GM19452 (cell line): ENCODE results near the gene RPGRIP1.
"Not testable (repeated sequence)": the region's sequence is repeated elsewhere in the genome, so short reads cannot be mapped to it uniquely, and the experiment has no call there.

ENCODE experiments used
- ATAC-seq: cut with Tn5 transposase; IDR thresholded peaks from one replicate; pipeline ENCODE4 v1.9.1; 2021; ENCODE audit not compliant: unreplicated experiment

Gene RPGRIP1

DNA sequence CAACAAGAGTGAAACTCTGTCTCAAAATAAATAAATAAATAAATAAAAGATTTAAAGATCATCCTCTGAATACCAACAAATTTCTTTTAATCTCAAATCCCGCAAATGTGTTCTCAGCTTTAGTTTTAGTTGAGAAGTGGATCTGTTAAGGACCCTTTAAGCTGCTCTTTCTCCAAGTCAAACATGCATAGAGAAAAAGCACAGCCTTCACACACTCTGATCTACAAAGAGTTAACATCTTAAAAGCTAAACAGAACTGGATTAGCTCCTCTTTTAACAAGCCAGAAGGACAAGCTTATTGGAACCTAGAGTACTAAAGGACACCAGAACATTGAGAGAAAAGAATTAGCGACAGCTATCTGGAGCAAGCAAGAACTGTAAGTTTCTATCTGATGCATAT is at the start of gene RPGRIP1:
RPGRIP1 (plus strand) TSS at position 301 of the 400 bp plus-strand sequence. CDS start 7,894 bp downstream, outside the sequence.
- ATAC-seq = no peak

DNA sequence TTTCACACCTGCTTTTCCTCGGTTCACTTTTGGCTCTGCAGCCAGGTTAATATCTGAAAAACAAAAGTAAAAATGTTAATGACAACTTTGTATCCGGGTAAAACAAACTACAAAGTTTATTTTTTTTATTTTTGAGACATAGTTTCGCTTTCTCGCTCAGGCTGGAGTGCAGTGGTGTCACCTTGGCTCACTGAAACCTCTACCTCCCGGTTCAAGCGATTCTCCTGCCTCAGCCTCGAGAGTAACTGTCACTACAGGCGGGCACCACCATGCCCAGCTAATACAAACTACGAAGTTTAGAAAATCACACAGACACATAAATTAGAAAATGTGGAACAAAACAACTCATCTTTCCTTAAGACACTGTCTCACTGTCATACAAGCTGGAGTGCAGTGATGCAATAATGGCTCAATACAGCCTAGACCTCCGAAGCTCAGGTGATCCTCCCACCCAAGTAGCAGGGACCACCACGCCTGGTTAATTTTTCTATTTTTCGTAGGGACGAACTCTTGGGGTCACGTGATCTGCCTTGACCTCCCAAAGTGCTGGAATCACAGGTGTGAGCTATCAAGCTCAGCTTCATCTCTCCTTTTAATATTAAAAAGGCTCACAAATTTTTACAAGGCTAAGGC is 48.7 kb upstream of the RPGRIP1 start:
- ATAC-seq = no peak

DNA sequence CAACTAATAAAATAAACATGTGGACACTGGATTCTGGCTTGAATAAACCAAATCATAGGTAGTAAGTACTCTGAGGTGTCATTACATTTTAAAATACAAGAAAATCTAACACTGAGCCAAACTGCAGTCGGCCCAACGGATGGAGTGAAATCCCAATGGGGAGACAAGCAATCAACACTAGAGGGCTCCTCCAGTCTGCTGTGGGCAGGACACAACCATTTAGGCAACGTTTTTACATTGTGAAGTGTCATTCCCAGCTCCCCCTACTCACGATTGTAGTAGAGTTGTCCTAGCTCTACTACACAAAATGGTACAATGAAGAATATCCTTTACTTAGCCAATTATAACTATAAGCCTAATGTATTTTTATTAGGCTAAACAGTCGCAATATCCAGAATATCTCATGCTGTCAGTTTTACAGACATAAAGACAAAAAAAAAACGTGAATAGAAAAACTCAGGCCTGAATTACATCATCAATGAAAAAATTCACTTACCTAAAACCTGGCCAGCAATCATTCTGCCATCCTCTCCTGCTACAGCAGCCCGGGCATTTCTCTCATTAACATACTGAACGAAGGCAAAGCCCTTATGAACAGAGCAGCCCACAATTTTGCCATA is 46.3 kb upstream of the RPGRIP1 start:
- no peak for ATAC-seq

DNA sequence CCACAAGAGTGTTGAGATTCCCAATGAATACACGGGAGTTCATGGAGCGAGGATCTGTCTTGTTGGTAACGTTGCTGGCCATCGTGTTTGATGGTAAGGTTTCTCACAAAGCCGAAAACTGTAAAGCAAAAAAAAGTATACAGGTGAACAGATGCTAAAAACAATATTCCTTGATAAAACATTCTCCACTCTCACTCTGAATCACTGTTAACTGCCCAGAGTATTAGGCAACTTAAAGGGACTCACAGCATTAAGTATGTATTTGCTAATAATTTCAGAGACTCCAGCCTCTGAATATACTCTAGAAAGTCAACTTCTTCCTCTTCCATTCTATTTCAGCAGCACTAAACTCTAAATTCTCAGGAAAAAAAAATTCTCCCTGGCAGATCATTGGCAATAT is 45.8 kb upstream of the RPGRIP1 start:
- no peak for ATAC-seq

DNA sequence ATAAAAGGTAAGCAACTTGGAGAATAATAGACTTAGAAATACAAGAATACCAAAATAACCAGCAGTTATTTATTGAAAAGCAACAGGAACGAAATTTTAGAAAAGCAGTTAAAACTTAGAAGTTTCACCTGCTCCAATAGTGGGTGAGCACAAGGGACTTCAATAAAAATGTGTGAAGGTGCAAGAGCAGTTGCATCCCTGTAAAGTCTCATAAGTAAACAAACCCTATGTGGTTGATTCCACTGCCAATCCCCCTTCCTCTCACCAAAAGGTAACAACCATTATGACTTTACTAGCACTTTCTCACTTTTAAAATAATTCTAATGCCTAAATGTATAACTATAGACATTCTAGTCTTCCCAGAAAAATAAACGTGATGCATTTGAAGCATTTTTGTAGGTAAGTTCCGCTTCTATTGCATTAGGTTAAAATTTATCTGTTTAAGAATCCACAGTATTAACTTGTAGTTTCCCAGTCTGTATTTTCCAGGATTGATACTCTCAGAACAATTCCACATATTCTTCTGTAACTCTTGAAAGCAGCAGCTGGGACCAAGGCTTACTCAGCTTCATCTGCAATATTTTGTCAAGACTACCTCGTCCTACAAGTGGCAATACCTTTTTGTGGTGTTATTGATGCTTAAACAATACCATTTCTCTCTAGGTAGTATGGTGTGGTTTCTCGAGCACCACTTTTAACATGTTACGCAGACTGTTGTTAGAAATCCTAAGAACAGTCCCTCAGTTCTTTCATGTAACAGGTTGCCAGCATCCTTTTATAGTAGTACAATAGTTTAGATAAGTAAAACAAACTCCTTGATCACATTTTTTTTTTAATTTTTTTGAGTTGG is 42.7 kb upstream of the RPGRIP1 start:
- ATAC-seq = no peak

DNA sequence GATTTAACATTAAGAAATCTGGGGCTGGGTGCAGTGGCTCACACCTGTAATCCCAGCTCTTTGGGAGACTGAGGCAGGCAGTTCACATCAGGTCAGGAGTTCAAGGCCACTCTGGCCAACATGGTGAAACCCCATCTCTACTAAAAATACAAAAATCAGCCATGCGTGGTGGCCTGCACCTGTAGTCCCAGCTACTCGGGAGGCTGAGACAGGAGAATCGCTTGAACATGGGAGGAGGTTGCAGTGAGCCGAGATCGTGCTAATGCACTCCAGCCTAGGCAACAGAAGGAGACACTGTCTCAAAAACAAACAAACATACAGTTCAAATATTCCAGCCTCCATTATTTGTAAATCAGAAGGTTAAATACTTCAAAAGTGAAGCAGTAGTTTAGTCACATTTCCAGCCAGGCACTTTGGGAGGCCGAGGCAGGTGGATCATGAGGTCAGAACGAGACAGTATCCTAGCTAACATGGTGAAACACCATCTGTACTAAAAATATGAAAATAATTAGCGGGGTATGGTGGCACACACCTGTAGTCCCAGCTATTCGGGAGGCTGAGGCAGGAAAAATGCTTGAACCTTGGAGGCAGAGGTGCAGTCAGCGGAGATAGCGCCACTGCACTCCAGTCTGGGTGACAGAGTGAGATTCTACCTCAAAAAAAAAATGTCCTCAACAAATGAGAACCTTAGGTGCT is 40.9 kb upstream of the RPGRIP1 start:
- ATAC-seq = no peak

DNA sequence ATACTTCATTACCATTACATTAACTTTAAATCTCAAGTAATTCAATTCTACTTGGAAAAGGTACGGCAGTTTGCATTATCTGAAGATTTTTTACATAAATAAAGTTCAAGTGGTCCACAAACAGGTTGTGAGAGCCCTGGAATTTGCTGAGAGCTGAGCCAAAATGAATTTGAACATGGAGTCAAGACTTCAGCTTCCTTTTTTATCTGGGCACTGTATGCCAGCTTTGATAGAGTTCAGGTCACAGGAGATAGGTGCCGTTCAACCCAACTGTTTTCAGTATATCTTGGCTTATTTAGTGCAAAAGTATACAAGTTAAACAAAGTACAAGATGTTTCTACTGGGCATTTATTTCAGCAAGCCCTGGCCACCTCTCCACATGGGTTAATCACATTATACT is 39.5 kb upstream of the RPGRIP1 start:
- no peak for ATAC-seq

DNA sequence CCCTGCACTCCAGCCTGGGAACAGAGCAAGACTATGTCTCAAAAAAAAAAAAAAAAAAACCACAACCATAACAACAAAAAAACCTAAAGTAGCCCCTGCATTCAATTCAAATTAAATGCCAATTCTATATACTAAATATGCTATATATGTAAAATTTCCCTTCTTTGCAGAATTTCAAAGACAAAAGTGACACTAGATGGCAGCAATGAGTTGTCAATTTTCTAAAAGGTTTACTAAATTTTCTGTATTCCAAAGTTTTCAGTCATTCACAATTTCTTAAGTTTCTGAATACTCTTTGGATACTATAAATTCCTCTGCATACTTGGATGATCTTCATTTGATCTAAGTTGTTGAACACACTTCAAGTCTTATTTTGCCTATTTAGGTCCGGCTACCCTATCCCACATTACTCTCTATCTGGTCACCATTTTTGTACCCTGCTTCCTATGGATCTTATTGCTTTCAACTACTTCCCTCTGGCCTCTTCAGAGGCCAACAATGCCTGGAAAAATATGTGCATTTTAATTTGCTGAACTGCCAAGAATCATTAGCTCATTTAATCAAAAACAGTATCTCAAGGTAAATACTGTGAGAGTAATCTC is 38.6 kb upstream of the RPGRIP1 start:
- ATAC-seq = no peak

DNA sequence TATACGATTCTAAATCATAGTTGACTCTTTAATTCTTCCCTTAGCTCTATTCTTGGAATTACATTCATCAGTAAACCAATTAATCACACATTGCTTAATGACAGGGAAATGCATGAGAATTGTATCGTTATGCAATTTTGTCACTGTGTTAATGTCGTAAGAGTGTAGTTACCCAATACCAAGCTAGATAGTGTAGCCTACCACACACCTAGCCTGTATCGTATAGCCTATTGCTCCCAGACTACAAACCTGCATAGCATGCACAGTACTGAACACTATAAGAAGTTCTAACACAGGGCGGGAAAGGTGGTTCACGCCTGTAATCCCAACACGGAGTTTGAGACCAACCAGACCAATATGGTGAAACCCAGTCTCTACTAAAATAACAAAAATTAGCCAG is 35.3 kb upstream of the RPGRIP1 start:
- no peak for ATAC-seq

DNA sequence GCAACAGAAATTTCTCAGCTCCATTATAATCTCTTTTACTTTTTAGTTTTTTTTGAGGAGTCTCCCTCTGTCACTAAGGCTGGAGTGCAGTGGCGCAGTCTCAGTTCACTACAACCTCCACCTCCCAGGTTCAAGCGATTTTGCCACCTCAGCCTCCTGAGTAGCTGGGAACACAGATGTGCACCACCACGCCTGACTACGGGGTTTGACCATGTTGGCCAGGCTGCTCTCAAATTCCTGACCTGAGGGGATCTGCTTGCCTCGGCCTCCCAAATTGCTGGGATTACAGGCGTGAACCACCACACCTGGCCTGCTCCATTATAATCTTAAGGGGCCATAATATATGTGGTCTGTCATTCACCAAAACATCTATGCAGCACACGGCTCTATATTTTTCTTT is 34.1 kb upstream of the RPGRIP1 start:
- no peak for ATAC-seq

DNA sequence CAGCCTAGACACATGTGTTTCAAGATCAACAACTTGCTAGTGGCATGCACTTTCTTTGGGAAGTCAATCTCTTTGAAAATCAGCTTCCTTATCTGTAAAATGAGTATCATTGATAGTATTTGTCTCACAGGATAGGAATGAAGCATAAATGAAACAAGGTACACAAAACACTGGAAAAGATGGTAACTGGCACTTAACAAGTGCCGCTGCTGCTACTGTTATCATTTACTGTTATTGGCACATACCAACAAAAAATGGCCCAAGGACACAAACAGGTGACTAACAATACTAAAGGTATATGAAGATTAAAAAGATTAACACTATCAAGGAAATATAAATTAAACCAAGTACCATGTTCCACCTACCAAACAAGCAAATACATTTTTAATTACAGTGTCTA is 31.5 kb upstream of the RPGRIP1 start:
- no peak for ATAC-seq

DNA sequence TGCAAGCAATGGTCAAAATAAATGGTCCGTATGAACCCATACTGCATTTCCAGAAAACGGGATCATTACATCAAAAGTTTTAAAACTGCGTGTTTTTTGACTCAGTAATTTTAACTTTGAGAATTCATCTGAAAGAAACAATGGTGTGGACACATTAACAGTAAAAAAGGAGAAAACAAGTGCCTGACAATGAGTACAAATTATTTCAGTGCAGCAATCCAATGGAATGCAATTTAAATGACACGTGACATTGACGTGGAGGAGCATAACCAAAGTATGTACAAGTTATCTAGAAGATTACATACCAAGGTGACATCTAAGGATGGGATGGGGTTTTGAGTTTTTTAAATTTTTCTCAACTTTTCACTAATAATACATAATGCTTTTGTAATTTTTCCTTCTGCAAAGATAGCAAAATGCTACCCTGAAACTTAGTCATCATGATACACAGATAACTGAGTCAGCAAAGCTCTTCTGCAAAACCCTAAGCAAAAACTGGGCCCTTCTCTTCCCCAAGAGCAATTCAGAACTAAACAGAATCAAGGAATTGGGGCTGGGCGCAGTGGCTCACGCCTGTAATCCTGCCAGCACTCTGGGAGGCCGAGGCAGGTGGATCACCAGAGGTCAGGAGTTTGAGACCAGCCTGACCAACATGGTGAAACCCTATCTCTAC is 31.0 kb upstream of the RPGRIP1 start:
- no peak for ATAC-seq

DNA sequence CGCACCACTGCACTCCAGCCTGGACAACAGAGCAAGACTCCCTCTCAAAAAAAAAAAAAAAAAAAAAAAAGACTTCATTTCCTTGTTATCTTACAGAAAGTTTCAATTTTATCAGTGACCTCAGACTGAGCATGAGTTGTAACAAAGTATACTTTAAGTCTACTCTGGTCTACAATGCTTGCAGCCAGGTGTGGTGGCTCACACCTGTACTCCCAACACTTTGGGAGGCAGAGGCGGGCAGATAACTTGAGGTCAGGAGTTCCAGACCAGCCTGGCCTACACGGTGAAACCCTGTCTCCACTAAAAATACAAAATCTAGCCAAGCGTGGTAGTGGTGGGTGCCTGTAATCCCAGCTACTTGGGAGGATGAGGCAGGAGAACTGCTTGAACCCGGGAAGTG is 28.7 kb upstream of the RPGRIP1 start:
- no peak for ATAC-seq

DNA sequence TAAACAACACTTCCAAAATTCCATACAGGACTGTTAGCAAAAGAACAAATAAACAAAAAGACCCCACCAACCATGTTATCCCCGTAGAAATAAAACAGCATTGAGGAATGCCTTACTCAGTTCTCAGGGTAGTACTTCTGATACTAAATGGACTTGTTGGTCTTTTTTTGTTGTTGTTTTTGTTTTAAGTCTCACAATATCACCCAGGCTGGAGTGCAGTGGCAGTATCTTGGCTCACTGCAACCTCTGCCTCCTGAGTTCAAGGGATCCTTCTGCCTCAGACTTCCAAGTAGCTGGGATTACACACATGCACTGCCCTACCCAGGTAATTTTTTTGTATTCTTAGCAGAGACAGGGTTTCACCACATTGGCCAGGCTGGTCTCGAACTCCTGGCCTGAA is 27.7 kb upstream of the RPGRIP1 start:
- no peak for ATAC-seq

DNA sequence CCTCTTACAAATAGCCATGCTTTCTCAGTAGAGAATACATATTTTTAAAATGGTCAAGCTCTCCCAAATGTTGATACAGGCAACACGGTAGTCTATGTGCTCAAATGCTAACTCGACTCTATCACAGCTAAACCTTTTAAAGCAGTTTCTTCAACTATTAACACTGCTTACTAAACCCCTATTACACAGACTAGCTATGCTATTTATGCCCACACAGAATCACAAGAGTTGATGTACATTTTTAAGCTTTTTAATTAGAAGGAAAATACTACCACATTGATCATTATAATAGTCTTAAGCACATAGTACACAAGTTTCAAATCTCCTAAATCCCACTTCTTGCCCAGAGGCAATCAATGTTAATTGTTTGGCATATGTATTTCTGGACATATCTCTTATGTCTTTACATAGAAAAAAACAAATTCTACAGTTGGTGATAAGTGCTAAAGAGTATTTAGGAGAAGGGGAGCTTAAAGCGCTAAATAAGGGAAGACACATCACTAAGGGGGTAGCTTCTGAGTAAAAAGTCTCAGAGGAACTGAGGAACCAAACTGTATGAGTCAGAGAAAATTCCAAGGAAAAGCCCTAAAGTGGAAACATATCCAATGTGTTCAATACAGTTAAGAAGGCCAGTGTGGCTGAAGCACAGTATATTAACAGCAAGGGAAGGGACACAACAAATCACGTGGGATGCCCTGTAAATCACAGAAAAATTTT is 24.3 kb upstream of the RPGRIP1 start:
- no peak for ATAC-seq

DNA sequence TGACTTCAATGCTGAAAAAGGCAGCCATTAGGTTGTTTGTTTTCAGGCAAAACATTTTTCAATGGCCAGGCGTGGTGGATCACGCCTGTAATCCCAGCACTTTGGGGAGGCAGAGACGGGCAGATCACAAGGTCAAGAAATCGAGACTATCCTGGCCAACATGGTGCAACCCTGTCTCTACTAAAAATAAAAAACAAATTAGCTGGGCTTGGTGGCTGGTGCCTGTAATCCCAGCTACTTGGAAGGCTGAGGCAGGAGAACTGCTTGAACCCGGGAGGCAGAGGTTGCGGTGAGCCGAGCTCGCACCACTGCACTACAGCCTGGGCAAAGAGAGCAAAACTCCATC is 23.8 kb upstream of the RPGRIP1 start:
- not testable (repeated sequence) for ATAC-seq

DNA sequence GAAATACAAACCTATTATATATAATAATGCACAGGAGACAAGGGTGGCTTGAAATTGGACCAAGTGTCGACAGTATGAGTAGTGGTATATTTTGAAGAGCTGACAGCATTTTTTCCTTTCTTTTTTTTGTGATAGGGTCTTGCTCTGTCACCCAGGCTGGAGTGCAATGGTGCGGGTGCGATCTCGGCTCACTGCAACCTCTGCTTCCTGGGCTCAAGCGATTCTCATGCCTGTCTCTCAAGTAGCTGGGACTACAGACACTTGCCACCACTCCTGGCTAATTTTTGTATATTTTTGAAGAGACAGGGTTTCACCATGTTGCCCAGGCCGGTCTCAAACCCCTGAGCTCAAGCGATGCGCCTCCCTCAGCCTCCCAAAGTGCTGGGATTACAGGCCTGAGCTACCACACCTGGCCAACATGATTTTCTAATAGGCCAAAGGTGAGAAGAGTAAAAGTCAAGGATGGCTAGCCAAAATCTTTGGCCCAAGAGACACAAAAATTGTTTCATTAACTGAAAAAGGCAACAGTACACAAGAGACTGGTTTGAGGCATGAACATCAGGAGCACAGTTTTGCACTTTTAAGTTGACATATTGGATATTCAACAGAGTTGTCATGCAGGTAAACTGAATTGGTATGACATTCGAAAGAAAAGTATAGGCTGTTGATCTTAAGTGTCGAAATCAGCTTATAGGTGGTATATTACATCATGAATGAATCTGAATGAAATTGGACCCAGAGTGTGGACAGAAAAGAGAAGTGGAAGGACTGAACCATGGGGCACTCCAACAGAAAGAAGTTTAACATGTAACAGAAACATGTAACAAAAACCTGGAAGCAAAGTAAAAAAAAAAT is 23.1 kb upstream of the RPGRIP1 start:
- ATAC-seq = no peak

DNA sequence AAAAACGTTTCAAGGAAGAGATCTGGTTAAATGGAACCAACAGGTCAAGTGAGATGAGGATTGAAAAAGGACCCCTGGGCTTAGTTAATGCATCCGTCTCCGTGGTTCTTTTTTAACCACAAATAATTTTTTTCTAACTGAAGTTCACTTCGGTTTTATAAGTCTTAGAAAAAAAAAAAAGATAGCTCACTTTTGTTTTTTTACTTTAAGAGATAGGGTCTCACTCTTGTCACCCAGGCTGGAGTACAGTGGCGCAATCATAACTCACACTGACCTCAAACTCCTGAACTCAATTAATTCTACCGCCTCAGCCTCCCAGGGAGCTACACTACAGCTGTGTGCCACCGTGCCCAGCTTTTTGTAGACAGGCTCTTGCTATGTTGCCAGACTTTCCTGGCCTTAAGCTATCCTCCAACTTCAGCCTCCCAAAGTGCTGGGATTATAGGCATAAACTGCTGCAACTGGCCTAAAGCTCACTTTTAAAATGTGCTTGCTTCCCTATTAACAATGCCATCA is 22.4 kb upstream of the RPGRIP1 start:
- ATAC-seq = no peak
